ENCODE data around the gene JUN. TPM values are rescaled to one million over a fixed set of nuclear protein-coding genes. Genes with fewer than 3 reads are reported as not detected.

Gene JUN
- total and polyA plus RNA-seq, 9 donors: 50.7 to 740 (median 155) TPM

DNA sequence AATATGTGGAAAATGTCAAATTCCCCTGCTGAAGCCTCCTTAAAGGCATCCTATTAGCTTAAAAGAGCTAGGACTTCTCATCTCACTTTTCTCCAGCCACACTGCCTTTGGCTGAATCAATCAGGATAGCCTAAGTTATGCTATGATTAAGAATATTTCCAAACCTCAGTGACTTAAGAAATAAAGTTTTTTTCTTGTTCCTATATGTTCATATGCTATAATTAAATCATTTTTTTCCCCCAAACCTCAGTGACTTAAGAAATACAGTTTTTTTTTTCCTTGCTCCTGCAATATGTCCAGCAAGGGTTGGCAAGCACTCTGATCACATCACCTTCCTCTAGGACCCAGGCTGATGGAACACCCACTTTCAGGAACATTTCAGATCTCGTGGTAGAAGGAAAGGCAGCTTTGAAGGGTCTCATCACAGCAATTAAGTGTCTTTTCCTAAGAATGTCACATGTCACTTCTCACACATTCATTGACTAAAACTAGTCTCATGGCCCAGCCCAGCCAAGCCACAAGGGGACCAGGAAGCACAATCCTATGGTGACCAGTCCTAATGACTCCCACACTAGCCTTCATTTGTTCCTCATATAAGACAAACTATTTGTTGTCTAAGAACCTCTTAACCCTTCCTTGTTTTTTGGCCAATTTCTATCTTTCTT, 6.3 kb upstream of the JUN start:
- intact Hi-C loops (cut with DNase I): loop anchor here (5.0 to 10.0 kb wide), 5 partner anchors 105 to 915 kb away; no protein-coding TSS in a partner anchor
- TF ChIP-seq, protein P1, sequence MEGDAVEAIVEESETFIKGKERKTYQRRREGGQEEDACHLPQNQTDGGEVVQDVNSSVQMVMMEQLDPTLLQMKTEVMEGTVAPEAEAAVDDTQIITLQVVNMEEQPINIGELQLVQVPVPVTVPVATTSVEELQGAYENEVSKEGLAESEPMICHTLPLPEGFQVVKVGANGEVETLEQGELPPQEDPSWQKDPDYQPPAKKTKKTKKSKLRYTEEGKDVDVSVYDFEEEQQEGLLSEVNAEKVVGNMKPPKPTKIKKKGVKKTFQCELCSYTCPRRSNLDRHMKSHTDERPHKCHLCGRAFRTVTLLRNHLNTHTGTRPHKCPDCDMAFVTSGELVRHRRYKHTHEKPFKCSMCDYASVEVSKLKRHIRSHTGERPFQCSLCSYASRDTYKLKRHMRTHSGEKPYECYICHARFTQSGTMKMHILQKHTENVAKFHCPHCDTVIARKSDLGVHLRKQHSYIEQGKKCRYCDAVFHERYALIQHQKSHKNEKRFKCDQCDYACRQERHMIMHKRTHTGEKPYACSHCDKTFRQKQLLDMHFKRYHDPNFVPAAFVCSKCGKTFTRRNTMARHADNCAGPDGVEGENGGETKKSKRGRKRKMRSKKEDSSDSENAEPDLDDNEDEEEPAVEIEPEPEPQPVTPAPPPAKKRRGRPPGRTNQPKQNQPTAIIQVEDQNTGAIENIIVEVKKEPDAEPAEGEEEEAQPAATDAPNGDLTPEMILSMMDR (IDR thresholded peaks at IDR 0.05): no peak
- TF ChIP-seq POLR2A (IDR thresholded peaks at IDR 0.05) (no peak), EP300 (IDR thresholded peaks at IDR 0.05) (no peak)
- Histone ChIP-seq H3K27ac (no peak overlapping the region), H3K4me1 (ENCODE audit: insufficient read depth) (no peaks in the 10 kb centered on the region), H3K36me3 (no peaks in the 10 kb centered on the region), H3K9me3 (no peaks in the 10 kb centered on the region), H3K27me3 (no peaks in the 10 kb centered on the region), H3K4me3 (no peak overlapping the region)
- no peak for DNase-seq
- WGBS, 3 donors: 63 to 81% (median 71%) methylated on average over 1 of the region's 1 CpG

DNA sequence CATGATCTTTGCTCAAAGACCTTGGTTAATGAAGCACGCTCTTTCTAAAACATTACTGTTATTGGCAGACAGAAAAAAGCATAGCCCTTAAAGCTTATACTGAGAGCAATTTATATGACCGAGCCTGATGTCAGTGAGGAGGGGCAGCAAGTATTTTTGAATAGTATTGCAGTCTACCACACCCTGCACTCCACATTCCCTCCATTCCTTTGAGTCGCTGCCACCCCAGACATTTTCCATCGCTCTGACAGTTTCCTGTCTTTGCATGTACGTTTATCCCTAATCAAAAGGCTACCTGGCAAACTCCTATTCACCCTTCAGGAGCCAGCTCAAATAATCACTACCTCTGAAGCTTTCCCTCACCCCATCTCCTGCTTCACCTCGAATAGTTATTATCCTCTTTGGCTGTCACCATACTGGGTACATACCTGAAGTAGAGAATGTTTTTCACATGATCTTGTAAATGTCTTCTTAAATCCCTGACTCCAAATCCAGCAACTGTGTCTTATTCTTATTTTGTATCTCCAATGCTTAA, 5.5 kb upstream of the JUN start:
- TF ChIP-seq, protein P1 (IDR thresholded peaks at IDR 0.05): no peak
- no peak for TF ChIP-seq POLR2A (IDR thresholded peaks at IDR 0.05)
- no peak for TF ChIP-seq EP300 (IDR thresholded peaks at IDR 0.05)
- H3K4me3 ChIP-seq: no peak overlapping the region
- no peak for DNase-seq
- H3K27ac ChIP-seq: no peak overlapping the region
- no peaks in the 10 kb centered on the region for H3K36me3 ChIP-seq
- H3K4me1 ChIP-seq (ENCODE audit: insufficient read depth): no peaks in the 10 kb centered on the region
- no peaks in the 10 kb centered on the region for H3K27me3 ChIP-seq
- WGBS, 3 donors: 74 to 79% (median 75%) methylated on average over 6 of the region's 6 CpGs
- H3K9me3 ChIP-seq: no peaks in the 10 kb centered on the region
- intact Hi-C loops (cut with DNase I): loop anchor here (5.0 to 10.0 kb wide), 5 partner anchors 105 to 915 kb away; no protein-coding TSS in a partner anchor

DNA sequence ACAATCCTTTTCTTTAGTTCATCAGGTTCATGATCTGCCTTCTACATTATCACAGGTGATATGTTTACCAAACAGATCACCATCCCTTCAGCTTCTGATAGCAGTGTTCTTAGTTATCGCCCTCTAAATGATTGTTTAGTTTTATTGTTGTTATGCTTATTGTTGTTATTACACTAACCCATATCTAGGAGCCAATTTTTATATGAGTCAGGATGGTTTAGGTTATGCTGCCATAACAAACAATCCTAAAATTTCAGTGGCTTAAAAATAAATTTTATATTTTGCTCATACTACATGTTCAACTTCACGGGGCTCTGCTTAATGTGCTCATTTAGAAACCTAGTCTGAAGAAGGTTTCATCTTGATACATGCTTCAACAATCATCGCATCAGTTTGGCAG, 4.4 kb upstream of the JUN start:
- TF ChIP-seq POLR2A (IDR thresholded peaks at IDR 0.05): no peak
- no peak for TF ChIP-seq EP300 (IDR thresholded peaks at IDR 0.05)
- TF ChIP-seq, protein P1 (IDR thresholded peaks at IDR 0.05): no peak
- Histone ChIP-seq H3K36me3 (no peaks in the 10 kb centered on the region), H3K27me3 (no peaks in the 10 kb centered on the region), H3K9me3 (no peaks in the 10 kb centered on the region), H3K4me1 (ENCODE audit: insufficient read depth) (no peaks in the 10 kb centered on the region), H3K4me3 (no peak overlapping the region), H3K27ac (no peak overlapping the region)
- intact Hi-C loops (cut with DNase I): loop anchor here (5.0 to 10.0 kb wide), 5 partner anchors 107 to 917 kb away; no protein-coding TSS in a partner anchor
- DNase-seq: no peak
- 96 to 98% (median 97%) methylated on average over 3 of the region's 3 CpGs for WGBS, 3 donors

DNA sequence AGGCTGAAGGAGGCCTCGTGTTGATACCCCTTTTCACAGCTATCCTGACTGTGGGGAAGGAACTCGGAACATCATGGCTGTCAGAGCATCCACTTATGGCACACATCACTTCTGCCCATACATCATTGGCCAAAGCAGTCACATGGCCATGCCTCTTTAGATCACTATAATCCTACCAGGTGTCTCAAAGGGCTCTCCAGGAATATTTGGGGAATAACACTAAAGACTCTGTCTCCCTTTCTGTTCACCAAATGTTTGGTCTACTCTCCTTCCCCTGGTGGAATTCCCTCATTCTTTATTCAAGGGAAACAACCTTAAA, 3.0 kb upstream of the JUN start:
- no peak for DNase-seq
- peaks cover 1% of the 10 kb centered on the region for H3K4me1 ChIP-seq (ENCODE audit: insufficient read depth)
- no peaks in the 10 kb centered on the region for H3K9me3 ChIP-seq
- intact Hi-C loops (cut with DNase I): loop anchor here (2.0 to 10.0 kb wide), 6 partner anchors 108 to 918 kb away; no protein-coding TSS in a partner anchor
- H3K27ac ChIP-seq: no peak overlapping the region
- no peaks in the 10 kb centered on the region for H3K27me3 ChIP-seq
- TF ChIP-seq, protein P1 (IDR thresholded peaks at IDR 0.05): no peak
- no peak for TF ChIP-seq EP300 (IDR thresholded peaks at IDR 0.05)
- no peak for TF ChIP-seq POLR2A (IDR thresholded peaks at IDR 0.05)
- no peak overlapping the region for H3K4me3 ChIP-seq
- H3K36me3 ChIP-seq: no peaks in the 10 kb centered on the region
- 85 to 95% (median 94%) methylated on average over 2 of the region's 2 CpGs for WGBS, 3 donors
